PFSK-1 (cell line): ENCODE results near the gene CD22.

Experiments used
- POLR2AphosphoS5 ChIP-seq: IDR thresholded peaks from 2 replicates; pipeline ENCODE4 v1.6.1; 2012; ENCODE audit warnings: low read depth, mild to moderate bottlenecking, control low read depth, low read length, moderate library complexity
- REST ChIP-seq, 2 experiments: IDR thresholded peaks; 2 replicates each; pipeline versions ENCODE4 v1.6.1 to v1.8.0; 2011 to 2012; ENCODE audit warnings: low read depth in 2 of 2, low read length in 2 of 2, control low read depth in 1 of 2, inconsistent platforms in 1 of 2, mild to moderate bottlenecking in 1 of 2, moderate library complexity in 1 of 2; ENCODE audit not compliant: insufficient read depth in 1 of 2
- SIN3A ChIP-seq: IDR thresholded peaks from 2 replicates; pipeline ENCODE4 v1.6.1; 2012; ENCODE audit warnings: mild to moderate bottlenecking, low read length, moderate library complexity, borderline replicate concordance; ENCODE audit not compliant: insufficient read depth
- TAF1 ChIP-seq: IDR thresholded peaks from 2 replicates; pipeline ENCODE4 v1.6.1; 2012; ENCODE audit warnings: low read length, control low read depth, borderline replicate concordance; ENCODE audit not compliant: insufficient read depth

DNA sequence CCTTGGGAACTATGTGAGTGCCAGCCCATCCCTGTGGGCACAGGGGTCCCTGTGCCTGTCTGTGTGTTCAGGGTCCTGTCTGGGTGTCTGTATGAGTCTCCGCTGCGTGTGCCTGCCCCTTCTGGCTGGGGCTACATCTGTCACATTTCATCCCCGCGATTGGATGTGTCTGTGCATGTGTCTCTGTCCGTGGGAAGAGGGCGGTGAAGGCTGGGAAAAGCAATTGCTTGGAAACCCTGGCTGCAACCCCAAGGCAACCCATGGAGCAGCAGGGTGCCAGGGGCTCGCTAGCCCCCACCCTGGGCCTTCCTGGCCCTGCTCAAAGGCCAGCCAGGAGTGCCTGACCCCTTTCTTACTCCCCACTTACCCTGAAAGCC is 35.6 kb upstream of the CD22 start:
- TF ChIP-seq TAF1 (no peak), POLR2AphosphoS5 (no peak), SIN3A (no peak), REST (IDR thresholded peaks at IDR 0.05; ENCODE audit: insufficient read depth in 1 of 2, low read depth in 2 of 2, low read length in 2 of 2) (no peak)
